Fibroblast of the aortic adventitia (primary cell): ENCODE data around the gene BTK. TPM values are rescaled to one million over a fixed set of nuclear protein-coding genes. Genes with fewer than 3 reads are reported as not detected.
"Not testable (repeated sequence)": the region's sequence is repeated elsewhere in the genome, so short reads cannot be mapped to it uniquely, and the experiment has no call there.

Experiments used
- DNase-seq: peaks from one replicate; pipeline ENCODE4 v3.0.0-alpha.2; 2010; ENCODE audit warnings: low read depth
- H3K4me3 ChIP-seq: 2 replicates; pipeline ENCODE4 v1.5.1; 2011; ENCODE audit warnings: low read depth, mild to moderate bottlenecking, control low read depth, low read length, moderate library complexity
- total RNA-seq: library from RNA; depleted of rRNA; stranded (reverse); fragments of >200 nt; gene quantifications from 2 replicates; pipeline ENCODE4 v1.2.3, GENCODE V29; 2012; ENCODE audit warnings: low replicate concordance
- TF ChIP-seq, protein P1 (sequence below): IDR thresholded peaks from 2 replicates; pipeline ENCODE4 v1.5.1; 2011; ENCODE audit warnings: mild to moderate bottlenecking, low read length, control low read depth, inconsistent platforms; ENCODE audit not compliant: insufficient read depth

Gene BTK
- total RNA-seq, 1 donor, result not detected

DNA sequence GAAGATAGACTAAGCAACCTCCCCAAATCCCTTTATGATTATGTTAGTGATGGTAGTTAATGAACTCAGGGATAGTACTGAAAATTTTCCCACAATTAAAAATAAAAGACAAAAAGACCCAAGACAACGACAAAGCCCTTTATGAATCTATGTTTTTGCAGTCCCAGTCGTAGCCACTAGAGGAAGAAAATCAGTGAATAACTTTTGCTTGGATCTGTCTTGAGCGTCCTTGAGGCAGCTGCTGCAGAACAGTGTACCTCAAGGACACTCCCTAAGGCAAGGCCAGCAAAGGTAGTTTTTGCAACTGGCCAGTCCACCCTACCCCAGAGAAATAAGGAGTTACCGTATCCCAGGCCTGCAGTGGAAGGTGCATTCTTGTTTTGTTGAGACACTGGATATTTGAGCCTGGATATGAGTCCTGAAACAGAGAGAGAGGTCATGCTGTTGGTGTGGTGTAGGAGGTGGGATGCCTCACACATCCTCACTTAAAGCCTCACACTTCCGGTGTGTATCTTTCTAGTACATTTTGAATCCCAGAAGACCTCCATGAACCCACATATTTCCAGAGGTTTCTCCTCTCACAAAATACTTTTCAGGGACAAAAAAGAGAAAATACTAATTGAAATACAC, 28.7 kb downstream of the BTK start:
- H3K4me3 ChIP-seq, result no peak overlapping the region
- DNase-seq, result peak; percentile 17
- TF ChIP-seq, protein P1, sequence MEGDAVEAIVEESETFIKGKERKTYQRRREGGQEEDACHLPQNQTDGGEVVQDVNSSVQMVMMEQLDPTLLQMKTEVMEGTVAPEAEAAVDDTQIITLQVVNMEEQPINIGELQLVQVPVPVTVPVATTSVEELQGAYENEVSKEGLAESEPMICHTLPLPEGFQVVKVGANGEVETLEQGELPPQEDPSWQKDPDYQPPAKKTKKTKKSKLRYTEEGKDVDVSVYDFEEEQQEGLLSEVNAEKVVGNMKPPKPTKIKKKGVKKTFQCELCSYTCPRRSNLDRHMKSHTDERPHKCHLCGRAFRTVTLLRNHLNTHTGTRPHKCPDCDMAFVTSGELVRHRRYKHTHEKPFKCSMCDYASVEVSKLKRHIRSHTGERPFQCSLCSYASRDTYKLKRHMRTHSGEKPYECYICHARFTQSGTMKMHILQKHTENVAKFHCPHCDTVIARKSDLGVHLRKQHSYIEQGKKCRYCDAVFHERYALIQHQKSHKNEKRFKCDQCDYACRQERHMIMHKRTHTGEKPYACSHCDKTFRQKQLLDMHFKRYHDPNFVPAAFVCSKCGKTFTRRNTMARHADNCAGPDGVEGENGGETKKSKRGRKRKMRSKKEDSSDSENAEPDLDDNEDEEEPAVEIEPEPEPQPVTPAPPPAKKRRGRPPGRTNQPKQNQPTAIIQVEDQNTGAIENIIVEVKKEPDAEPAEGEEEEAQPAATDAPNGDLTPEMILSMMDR, result peak; percentile 55

DNA sequence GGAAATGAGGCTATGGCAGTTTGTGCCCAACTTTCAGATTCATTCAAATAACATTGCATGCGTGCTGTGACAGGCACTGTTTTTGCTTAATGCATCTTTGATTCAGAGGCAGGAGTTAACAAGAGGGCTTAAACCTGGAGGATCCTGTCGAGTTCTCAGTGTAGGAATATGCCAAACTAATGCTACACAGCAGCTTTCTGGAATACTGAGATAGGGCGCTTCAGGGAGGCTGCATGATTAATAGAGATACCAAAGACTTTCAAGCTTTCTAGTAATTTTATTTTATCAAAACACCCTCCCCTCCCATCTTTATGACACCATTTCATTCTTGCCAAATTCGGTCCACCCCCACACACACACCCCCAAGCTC, 36.8 kb downstream of the BTK start:
- H3K4me3 ChIP-seq, result peak overlapping the region; percentile 83
- TF ChIP-seq, protein P1, result no peak
- no peak for DNase-seq

DNA sequence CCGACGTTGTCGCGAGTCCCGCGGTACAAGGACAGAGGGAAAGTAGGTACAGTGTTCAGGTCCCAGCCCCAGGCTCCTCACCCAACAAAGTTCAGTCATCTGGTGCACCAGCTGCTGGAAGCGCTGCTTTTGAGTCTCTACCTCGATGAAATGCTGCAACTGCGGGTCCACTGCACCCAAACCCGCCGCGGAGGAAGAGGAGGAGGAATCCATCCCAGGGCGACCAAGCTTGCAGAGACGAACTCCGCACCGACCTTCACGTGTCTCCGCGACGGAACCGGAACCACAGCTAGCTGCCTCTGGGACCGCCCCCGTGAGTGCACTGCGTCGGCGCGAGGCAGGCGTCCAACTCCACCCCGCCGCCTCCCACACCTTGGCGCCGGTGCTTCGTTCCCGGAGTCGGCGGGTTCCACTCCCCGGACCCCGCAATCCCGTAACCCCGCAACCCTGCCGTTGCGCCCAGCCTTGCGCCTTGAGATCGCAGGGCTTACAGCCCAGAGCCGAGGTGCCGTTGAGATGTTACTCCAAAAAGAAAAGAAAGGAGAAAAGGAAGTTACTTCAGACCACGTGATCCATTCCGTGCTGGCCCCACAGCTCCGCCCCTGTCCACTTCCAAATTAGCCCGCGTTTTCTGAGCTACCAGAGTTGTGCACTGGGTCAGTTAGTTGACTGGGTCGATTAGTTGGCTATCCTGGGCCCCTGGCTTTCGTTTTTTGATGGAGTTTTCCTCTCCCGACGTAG, 37.4 kb downstream of the BTK start, which contains the start of gene TIMM8A:
Gene TIMM8A (minus strand): TSS at position 291 of the 741 bp plus-strand sequence. CDS start 78 bp downstream, at position 213.
- peak within 1 kb of the TSS; percentile 83 for H3K4me3 ChIP-seq
- DNase-seq, result peak; percentile 61
- TF ChIP-seq, protein P1, result peak; percentile 14

DNA sequence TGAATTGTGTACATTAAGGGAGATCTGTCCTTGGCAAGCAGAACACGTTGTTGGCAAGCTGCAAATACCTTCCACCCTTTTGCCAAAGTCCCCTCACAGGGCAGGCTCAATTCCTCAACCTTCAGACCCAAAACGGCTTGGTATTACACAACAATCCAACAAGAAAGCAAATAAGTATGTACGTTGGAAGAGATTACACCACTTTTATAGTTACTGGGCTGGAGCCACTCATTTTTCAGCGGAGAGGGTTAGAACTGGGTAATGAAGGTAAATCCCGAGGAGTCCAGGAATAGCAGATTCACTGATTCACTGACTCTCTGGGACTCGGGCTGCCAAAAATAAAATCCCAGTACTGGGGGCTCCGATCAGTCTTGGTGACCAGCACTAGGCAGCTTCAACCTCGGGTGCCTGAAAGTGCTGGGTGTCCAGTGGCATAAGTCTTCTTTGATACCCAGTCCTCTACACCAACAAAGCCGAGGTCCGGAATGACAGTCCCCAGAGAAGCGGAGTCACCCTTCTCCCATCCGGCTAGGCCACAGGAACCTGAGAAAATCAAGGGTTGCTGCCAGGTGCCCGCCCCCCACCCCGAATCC, 38.0 kb downstream of the BTK start:
- TF ChIP-seq, protein P1, result no peak
- H3K4me3 ChIP-seq, result peak overlapping the region; percentile 83
- peak; percentile 33 for DNase-seq

DNA sequence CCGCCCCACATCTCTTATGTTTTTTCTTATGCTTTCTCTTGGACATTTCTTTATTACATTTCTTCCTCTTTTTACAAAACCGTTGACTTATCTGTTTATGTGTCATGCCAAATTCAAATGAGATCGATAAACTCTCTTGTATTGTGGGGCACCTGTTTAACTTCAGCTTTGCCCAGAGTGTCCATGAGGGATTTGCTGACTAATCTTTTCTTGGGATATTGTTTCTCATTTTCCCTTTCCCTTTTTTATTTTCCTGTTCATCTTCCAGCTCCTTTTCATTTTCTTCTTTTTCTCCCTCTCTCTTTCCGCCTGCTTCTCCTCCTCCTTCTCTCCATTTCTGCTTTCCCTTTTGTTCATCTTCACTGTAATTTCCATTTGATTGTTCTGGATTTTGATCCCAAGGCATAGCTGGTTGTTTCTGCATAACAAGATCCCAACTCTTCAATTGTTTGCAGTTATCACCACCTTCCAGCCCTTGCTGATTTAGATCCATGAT, 48.2 kb downstream of the BTK start:
- no peak for DNase-seq
- H3K4me3 ChIP-seq, result no peak overlapping the region
- TF ChIP-seq, protein P1, result no peak

DNA sequence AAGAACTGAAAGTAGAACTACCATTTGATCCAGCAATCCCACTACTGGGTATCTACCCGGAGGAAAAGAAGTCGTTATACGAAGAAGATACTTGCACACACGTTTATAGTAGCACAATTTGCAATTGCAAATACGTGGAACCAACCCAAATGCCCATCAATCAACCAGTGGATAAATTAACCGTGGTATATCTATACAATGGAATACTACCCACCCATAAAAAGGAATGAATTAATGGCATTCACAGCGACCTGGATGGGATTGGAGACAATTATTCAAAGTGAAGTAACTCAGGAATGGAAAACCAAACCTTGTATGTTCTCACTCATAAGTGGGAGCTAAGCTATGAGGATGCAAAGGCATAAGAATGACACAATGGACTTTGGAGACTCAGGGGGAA, 51.7 kb downstream of the BTK start:
- H3K4me3 ChIP-seq, DNase-seq: not testable (repeated sequence)

DNA sequence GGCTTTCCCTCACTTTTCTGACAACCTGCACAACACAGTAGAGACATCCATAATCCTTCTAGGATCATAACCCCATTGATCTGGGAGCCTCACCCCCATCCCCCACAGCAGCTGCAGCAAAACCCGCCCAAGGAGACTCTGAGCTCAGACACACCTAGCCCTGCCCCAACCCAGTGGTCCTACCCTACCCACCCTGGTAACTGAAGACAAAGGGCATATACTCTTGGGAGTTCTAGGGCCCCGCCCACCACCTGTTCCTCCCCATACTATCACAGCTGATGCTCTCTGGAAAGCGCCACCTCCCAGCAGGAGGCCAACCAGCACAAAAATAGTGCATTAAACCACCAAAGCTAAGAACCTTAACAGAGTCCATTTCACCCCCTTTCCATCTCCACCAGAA, 59.4 kb downstream of the BTK start:
- H3K4me3 ChIP-seq, DNase-seq: not testable (repeated sequence)
